GM10847 (cell line): ENCODE results near the gene ARFGAP1.

ENCODE experiments used
- POLR2A ChIP-seq: IDR thresholded peaks from 2 replicates; pipeline ENCODE4 v1.6.1; 2011; ENCODE audit not compliant: insufficient read length; ENCODE audit errors: extremely low read depth

The ARFGAP1 gene

DNA sequence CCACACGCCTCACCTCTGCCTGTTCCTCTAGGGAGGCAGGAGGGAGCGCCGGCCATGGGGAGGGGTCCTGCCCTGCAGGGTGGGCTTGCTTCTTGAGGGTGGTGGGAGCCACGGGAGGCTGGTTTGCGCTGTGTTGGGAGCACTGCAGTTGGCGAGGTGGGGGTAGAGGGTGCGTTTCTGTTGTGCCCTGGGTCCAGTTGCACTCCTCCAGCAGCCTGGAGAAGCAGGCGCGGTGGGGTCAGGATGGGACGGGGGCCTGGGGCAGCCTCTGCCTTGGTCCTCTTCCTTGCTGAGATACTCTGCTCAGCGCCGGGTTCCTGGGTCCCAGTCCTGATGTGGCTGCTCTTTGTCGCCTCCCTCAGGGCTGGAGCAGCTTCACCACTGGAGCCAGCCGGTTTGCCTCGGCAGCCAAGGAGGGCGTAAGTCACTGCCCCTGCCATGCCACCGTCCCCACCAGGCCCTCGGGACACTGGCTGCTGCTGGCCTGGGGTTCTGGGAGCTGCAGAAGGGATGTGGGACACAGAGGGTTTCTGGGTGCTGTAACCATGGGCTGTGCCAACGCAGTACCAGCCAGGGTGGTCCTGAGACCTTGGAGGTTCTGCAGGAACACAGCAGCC, 8.4 kb downstream of the ARFGAP1 start:
- no peak for TF ChIP-seq POLR2A

DNA sequence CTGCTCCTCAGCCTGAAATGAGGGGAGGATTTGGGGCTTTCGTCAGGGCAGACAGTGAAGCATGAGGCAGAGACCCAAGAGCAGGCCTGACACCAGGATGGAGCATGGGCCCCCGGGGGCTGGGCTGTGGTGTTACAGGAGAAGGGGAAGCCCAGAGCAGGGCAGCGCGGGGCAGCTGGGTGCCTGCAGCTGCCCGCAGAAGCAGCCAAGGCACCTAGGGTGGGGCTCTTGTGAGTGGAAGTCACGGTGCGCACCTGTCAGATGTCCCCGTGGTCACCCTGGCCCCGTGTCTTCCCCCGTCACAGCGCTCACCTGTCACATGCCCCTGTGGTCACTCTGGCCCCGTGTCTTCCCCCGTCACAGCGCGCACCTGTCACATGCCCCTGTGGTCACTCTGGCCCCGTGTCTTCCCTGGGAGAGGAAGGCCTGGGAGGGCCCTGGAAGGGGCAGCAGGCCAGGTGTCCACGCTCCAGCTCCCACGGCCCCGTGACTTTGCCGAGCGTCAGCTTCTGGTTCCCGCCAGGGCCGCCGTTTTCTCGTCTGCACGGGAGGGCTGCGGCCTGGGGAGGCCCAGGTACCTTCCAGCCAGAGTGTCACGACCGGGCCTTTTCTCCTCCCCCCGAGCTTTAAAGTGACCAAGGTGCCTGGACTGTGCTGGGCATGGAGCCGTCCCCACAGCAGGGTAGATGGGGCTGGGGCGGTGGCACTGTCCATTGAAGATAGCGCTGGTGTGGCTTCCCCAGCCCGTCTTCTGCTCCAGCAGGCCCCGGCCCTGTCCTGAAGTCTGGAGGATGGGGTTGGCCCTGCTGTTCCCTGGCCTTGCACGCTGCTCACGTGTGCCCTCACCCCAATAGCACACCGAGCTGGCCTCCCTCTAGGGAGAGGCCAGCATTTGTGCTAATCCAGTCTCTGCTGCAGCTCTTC, 9.4 kb downstream of the ARFGAP1 start:
- no peak for TF ChIP-seq POLR2A

DNA sequence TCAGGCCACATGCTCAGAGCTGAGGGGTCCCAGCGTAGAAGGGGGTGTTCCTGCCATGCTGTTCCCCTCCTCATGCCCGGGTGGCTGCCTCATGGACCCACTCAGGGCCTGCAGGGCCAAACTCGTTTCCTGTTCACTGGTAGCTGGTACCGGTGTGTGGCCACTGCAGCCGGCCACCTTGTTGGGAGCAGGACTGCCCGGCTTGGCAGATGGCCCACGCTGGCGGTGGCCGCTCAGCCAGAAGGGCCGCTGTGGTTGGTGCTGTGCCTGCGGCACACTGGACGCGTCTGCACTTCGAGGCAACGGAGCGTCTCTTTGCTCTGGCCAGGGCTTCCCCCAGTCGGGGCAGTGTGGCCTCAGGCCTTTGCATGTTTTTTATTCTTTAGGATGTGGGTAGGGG, 10.3 kb downstream of the ARFGAP1 start:
- no peak for TF ChIP-seq POLR2A

DNA sequence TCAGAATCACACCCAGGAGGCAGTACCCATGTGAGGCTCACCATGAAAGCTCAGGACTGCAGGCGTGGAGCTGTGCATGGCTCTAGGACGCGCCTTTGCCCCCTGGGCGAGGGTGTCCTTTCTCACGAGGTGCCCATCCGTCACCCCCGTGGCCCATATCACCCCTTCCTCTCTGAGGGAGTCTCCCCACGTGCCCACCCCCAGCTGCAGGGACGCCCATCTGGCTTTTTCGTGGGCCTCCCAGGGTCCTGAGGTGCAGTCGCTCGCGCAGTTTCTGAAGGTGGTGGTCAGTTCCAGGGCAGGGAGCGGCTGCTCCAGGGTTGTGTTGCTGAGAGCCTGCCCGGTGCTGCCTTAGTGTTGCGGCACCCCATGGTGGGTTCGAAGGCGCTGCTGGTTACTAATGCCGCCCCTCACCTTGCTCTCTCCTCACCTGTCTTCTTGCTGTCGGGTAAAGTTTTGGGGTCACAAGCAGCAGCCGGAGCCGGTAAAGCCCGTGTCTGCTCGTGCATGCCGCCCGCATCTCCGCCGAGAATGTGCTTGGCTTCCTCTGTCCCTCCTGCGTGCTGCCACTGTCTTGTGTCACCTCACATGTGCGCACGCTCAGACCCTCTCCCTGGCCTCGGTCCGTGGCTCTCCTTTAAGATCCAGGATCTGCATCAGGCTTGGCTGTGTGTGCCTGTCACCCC, 10.9 kb downstream of the ARFGAP1 start:
- no peak for TF ChIP-seq POLR2A

DNA sequence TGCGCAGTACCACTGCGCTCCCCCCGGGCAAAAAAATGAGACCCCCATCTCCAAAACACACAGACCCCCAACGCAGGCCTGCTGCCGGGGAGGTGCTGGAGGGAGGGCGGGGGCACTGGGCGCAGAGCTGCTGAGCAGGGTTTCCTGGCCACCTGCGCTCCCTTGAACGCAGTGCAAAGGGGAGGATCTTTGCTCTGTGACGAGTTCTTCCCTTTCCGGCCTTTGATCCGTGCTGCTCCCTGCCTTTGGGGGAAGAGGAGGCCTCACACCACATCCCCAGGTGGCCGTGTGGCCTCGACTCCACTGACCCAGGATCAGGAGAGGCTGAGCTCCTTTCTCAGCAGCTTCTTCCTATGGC, 11.4 kb downstream of the ARFGAP1 start:
- TF ChIP-seq POLR2A, result no peak

DNA sequence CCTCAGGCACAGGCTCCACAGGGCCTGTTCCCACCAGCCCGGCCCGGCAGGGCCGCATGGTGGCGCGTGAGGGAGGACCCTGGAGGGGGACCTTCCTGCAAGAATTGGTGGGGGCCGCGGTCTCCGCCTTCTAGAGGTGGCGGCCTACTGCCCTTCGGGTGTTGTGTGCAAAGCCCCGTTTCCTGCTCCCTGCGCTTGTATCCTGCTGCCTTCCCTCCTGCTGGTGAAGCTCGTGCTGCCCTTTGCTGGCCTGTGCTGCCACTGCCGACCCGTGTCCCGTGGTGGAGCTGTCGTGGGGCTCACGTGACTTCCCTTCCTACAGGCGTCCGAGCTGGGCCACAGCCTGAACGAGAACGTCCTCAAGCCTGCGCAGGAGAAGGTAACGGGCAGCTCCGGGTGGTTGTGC, 11.9 kb downstream of the ARFGAP1 start:
- TF ChIP-seq POLR2A, result no peak

DNA sequence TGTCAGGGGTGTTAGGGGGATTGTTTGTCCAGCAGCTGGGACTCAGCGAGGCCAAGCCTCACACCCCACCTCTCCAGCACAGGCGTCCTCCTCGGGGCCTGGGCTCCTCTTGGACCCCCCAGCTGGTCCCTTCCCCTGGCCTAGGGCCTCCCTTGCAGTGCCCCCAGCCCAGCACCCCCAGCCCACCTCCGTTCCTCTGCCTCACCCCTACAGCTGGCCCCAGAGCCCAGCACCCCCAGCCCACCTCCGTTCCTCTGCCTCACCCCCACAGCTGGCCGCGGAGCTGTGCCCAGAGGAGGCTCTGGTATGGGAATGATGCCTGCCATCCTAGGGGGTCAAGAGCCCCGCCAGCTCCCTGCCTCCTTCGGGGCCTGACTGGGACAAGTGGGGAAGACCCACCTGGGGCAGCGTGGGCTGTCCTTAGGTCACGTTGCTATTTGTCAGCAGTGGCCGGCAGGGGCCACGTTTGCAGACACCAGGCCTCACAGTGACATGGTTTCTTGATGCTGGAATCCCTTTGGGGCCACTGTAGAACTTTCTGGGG, 12.4 kb downstream of the ARFGAP1 start:
- TF ChIP-seq POLR2A, result no peak

DNA sequence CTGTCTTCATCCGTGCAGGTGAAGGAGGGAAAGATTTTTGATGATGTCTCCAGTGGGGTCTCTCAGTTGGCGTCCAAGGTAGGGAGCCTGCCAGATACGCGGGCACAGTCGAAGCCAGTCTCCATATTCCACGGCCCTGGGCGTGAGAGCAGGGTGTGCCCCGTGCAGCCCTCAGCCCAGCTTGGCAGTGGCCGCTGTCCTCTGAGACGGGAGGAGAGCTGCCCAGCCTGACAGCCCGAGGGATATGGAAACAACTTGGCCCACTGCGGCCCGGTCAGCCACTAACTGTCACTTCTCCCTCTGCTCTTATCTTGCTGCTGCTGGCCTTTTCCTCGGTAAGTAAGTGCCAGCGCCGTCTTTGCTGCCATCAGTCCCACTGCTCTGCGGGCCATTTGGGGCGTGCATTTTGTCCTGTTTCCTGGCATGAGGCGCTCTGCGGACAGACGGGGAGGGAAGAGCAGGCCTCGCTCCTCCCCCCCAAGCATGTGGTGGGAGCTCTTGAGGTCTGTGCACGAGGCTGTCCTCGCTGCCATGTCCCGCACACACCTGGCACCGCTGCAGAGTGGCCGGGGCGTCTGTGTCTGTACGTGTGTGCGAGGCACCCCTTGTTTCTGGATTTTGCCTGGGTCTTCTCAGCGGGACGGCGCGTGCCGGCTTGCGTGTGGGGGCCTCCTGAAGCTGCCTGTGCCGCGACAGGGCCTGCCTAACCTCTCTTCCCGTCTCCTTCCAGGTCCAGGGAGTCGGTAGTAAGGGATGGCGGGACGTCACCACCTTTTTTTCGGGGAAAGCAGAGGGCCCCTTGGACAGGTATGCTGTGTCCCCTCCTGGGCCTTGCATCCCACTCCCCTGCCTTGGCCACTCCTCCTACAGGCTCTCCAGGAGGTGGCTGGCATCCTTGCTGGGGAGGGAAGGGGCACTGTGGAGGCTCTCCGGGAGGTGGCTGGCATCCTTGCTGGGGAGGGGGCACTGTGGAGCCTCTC, 13.3 kb downstream of the ARFGAP1 start:
- no peak for TF ChIP-seq POLR2A

DNA sequence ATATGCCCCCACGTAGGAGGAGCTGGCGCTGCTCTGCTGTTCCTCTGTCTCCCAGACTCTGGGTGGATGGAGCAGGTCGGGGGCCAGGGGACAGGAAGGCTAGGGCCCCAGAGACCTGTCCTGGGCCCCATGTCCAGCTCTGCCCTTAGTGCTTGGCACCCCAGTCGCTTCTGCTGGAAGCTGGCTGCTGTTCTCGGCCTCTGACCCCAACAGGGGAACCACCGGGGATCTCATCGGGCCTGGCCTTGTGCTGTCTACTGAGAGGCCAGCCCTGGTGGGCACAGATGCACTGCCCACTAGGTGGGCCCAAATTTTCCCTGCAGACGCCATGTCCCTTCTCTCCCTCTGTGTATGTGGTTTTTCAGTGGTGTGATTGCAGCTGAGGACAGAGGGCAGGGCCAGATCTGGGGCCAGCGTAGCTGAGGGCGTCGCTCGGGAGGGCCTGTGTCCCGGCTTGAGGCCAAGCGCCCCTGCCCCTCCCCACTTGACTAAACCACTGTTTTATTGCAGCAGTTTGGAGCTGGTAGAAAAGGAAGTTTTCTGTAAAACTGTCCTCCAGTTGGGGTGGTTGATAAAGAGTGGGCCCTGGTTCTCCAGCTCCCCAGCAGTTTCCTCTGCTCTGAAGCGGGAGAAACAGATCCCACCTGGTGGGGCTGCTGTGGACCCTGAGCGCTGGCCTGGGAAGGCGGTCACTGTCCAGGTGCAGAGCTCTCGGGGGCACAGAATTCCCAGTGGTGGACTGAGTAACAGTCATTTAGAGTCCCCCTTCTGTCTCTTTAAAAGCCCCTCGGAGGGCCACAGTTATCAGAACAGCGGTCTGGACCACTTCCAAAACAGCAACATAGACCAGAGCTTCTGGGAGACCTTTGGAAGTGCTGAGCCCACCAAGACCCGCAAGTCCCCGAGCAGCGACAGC, 14.4 kb downstream of the ARFGAP1 start:
- TF ChIP-seq POLR2A, result no peak

DNA sequence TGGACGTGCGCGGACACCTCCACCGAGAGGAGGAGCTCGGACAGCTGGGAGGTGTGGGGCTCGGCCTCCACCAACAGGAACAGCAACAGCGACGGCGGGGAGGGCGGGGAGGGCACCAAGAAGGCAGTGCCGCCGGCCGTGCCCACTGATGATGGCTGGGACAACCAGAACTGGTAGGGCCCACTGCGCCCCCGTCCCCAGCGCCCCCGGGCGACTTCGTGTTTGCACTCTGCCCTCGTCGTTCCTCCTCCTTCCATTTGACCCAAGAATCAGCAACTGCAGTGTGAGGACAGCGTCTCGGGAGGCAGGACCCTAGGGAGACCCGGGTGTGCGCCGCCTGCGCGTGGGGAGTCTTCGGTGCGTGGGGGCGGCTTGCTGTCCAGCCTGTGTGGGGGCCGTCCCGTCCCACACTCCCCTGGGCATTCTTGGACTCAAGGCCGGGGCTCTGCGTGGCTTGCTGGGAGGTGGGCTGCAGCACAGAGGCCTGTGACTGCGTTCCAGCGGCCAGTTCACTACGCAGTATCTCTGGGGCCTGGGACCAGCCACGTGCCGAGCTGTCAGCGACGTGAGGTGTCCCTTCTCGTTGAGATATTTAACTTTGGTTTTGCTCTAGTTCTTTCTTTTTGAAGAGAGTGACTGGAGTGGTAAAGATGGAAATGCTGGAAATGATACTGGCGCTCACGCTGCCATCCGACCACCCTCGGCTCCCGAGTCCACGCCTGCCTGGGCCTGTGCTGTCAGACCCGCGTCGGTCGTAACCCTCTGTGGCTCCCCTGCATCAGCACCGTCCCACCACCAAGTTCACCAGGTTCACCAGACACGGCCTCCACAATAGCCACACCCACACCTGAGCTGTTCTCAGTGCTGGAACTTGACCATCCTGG, 15.3 kb downstream of the ARFGAP1 start:
- no peak for TF ChIP-seq POLR2A

DNA sequence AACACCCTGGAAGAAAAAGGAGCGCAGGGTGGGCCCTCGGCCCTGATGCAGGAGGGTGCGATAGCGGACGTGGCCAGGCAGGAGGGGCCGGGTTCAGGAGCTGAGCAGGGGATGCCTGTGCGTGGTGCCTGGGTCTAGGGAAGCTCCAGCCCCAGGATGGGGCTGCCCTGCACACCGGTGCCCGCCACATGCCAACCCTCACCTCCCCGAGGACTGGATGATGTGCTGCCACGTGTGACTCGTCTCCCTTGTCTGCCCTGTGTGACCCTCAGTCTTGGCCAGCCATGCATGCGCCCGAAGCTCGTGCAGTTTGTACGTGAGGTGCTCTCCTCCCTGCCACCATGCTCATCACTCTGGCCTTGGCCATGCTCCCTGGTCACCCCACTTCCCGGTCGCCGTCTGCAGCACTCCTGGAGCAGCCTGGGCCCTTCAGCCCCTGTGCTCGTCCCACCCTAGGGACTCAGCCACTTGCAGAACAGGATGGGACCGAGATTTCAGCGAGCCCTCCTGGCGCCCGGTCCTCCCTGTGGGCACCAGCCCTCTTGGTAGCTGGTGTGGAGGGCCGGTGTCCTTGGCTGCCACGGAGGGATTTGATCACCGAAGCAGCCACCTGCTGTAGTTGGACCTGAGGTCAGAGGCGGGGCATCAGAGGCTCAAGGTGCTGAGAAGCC, 16.1 kb downstream of the ARFGAP1 start:
- no peak for TF ChIP-seq POLR2A
